Left lung (tissue), 10 donors: ENCODE data around the gene PTGIS. TPM values are rescaled to one million over a fixed set of nuclear protein-coding genes. Genes with fewer than 3 reads are reported as not detected.

Experiments
- ATAC-seq: fragments of 200-7000 bp; cut with Tn5 transposase; one replicate; pipeline ENCODE4 v1.9.1; 2020; ENCODE audit warnings: moderate library complexity
- DNase-seq, 4 donors: peaks; one replicate each; pipeline ENCODE4 v3.0.0-alpha.2; 2013 to 2020
- H3K27ac ChIP-seq, 2 donors: fragments of 200-600 bp; sonication (generic) in 1 of 2; one replicate each; pipeline versions ENCODE4 v1.5.0 to v1.8.0; 2020 to 2021
- H3K27me3 ChIP-seq, 2 donors: fragments of 200-600 bp; sonication (generic) in 1 of 2; one replicate each; pipeline versions ENCODE4 v1.5.0 to v1.8.0; 2020 to 2021
- H3K36me3 ChIP-seq, 2 donors: fragments of 200-600 bp; sonication (generic) in 1 of 2; one replicate each; pipeline versions ENCODE4 v1.5.0 to v1.8.0; 2020 to 2021
- H3K4me1 ChIP-seq, 2 donors: fragments of 200-600 bp; one replicate each; pipeline ENCODE4 v1.8.0; 2021
- H3K4me3 ChIP-seq, 2 donors: fragments of 200-600 bp; sonication (generic) in 1 of 2; one replicate each; pipeline versions ENCODE4 v1.5.0 to v1.8.0; 2020 to 2021; ENCODE audit warnings: mild to moderate bottlenecking in 1 of 2
- H3K9me3 ChIP-seq, 2 donors: fragments of 200-600 bp; sonication (generic) in 1 of 2; one replicate each; pipeline versions ENCODE4 v1.5.0 to v1.8.0; 2020 to 2021
- intact Hi-C, 2 donors: fragments of 100-400 bp; cut with DNase I; formaldehyde crosslinking; loops; one replicate each; pipeline versions ENCODE4 v1.11.2 to v1.14.2; 2022
- polyA plus RNA-seq, 6 donors: library from polyadenylated mRNA; unstranded; fragments of 120-200 nt; gene quantifications; one replicate each; pipeline ENCODE4 v1.2.1, GENCODE V29; 2013; ENCODE audit not compliant: insufficient read length in 6 of 6
- total RNA-seq, 2 donors: library from RNA; stranded (reverse); fragmentation: NEBNext Ultra II Directional; extraction: Animal tissue kit (Norgen Biotek cat#: 25700); gene quantifications; one replicate each; pipeline ENCODE4 v1.2.1, GENCODE V29; 2021
- TF ChIP-seq, protein P1 (sequence below), 2 donors: fragments of 200-600 bp; sonication (generic) in 1 of 2; IDR thresholded peaks; one replicate each; pipeline versions ENCODE4 v1.5.0 to v1.8.0; 2021; ENCODE audit warnings: antibody characterized with exemption in 2 of 2
- donor health status: DM: no; HTN: yes; CAD: no.
- donor health status: DM: no; HTN: no; CAD: no.

Gene PTGIS
- total and polyA plus RNA-seq, 8 donors: 6.2 to 46.0 (median 7.0) TPM

DNA sequence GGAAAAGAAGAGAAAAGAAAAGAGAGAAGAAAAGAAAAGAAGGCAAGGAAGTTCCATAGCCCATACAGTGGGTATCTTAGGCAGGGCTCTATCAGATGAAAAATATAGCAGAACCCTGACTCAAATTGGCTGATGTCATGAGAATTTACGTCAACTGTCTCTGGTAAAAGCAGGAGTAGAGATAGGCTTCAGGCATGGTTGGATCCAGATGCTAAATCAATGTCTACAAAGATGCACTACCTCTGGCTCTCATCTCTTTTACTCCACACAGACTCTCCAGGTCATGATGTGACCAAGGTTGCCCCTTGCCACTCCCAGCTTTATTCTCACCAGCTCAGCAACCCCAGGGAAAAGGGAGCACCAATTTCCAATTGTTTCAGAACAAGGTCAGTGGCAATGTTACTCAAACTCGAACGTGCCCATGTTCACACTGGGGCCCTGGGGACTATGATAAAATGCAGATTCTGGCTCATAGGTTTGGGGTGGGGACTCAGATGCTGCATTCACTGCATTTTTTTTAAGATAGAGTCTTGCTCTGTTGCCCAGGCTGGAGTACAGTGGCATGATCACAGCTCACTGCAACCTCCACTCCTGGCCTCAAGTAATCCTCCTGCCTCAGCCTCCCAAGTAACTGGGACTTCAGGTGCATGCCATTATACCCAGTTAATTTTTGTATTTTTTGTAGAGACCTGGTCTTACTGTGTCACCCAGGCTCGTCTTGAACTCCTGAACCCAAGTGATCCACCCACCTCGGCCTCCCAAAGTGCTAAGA is 33.4 kb upstream of the PTGIS start:
- H3K9me3 ChIP-seq: peaks cover 0 to 3% of the 10 kb centered on the region in 2 donors
- TF ChIP-seq, protein P1, sequence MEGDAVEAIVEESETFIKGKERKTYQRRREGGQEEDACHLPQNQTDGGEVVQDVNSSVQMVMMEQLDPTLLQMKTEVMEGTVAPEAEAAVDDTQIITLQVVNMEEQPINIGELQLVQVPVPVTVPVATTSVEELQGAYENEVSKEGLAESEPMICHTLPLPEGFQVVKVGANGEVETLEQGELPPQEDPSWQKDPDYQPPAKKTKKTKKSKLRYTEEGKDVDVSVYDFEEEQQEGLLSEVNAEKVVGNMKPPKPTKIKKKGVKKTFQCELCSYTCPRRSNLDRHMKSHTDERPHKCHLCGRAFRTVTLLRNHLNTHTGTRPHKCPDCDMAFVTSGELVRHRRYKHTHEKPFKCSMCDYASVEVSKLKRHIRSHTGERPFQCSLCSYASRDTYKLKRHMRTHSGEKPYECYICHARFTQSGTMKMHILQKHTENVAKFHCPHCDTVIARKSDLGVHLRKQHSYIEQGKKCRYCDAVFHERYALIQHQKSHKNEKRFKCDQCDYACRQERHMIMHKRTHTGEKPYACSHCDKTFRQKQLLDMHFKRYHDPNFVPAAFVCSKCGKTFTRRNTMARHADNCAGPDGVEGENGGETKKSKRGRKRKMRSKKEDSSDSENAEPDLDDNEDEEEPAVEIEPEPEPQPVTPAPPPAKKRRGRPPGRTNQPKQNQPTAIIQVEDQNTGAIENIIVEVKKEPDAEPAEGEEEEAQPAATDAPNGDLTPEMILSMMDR (IDR thresholded peaks at IDR 0.05): no peak
- no peak overlapping the region for H3K4me3 ChIP-seq
- H3K36me3 ChIP-seq: no peaks in the 10 kb centered on the region
- intact Hi-C loops: no loop called here
- ATAC-seq (no peak), DNase-seq (no peak)
- no peaks in the 10 kb centered on the region for H3K27me3 ChIP-seq
- peaks cover 0 to 5% of the 10 kb centered on the region in 2 donors for H3K4me1 ChIP-seq
- no peak overlapping the region for H3K27ac ChIP-seq

DNA sequence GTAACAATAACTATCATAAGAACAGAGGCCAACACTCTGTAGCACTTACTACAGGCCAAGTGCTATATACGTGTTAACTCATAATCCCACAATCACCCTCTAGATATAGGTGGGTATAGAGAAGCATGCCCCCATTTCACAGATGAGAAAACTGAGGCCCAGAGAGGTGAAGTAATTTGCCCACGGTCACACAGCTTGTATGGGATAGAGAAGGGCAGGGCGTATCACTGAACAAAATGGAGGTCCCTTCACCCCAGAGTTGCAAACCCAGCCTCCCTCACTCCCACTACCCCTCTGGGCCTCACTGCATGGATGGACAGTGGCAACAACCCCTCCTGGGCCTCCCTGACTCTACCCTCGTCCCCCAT is 31.8 kb upstream of the PTGIS start:
- no peaks in the 10 kb centered on the region for H3K27me3 ChIP-seq
- peaks cover 0 to 3% of the 10 kb centered on the region in 2 donors for H3K9me3 ChIP-seq
- no peak for DNase-seq
- intact Hi-C loops: no loop called here
- no peak overlapping the region for H3K4me3 ChIP-seq
- H3K36me3 ChIP-seq: no peaks in the 10 kb centered on the region
- TF ChIP-seq, protein P1 (IDR thresholded peaks at IDR 0.05): no peak
- no peak for ATAC-seq
- no peak overlapping the region for H3K27ac ChIP-seq
- H3K4me1 ChIP-seq: peaks cover 4 to 7% of the 10 kb centered on the region in 2 donors

DNA sequence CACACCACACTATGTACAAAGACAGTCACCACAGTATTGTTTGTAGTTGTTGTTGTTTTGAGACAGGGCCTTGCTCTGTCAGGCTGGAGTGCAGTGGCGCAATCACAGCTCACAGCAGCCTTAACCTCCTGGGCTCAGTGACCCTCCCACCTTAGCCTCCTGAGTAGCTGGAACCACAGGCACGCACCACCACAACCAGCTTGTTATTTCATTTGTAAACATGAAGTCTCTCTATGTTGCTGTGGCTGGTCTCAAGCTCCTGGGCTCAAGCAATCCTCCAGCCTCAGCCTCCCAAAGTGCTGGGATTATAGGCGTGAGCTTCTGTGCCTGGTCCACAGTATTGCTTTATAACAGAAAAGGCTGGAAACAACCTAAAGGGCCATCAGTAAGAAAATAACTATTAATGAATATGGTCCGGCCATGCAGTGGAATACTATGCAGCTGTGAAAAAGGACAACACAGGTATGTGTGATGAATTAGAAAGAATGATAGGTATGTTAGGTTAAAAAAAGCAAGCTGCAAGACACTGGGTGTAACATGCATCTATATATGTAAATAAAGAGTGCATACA is 30.0 kb upstream of the PTGIS start:
- intact Hi-C loops: no loop called here
- ATAC-seq: no peak
- no peak overlapping the region for H3K4me3 ChIP-seq
- no peaks in the 10 kb centered on the region for H3K36me3 ChIP-seq
- H3K4me1 ChIP-seq: peaks cover 0 to 17% of the 10 kb centered on the region in 2 donors
- no peak overlapping the region for H3K27ac ChIP-seq
- peaks cover 0 to 3% of the 10 kb centered on the region in 2 donors for H3K9me3 ChIP-seq
- DNase-seq: no peak
- H3K27me3 ChIP-seq: no peaks in the 10 kb centered on the region
- TF ChIP-seq, protein P1 (IDR thresholded peaks at IDR 0.05): no peak

DNA sequence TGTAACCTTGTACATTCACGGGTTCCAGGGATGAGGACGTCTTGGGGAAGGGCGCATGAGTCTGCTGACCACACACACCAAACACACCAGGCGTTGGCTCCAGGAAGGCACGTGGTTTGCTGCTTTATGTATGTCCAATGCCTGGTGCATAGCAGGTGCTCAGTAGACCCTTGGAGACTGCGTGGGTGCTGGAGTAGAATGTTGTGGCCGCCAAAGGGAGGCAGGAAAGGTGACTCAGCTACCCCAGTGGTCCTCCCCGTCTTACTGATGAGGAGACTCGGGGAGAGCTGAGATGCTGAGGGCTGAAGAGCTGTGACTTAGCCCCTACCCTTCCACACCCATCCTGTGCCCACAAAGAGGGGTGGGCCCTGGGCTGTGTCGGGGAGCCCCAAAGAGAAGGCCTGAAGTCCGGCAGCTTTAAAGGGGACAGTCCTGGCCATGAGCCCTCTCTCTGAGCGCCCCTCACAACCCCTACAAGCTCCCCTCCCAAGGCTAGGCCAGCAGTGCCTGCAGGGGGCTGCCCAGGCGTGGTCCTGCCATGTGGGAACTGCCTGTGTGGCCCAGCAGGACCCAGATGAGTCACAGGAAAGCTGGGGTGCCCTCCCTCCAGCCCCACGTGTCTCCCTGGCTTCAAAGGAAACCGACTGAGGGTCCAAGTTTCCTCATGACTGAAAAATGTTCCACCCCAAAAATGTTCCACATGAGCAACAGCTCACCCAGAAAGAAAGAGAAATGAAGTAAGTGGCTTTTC is 28.0 kb upstream of the PTGIS start:
- no peak for DNase-seq
- H3K27me3 ChIP-seq: no peaks in the 10 kb centered on the region
- intact Hi-C loops: no loop called here
- no peak overlapping the region for H3K4me3 ChIP-seq
- no peaks in the 10 kb centered on the region for H3K36me3 ChIP-seq
- ATAC-seq: peak; percentile 13
- TF ChIP-seq, protein P1 (IDR thresholded peaks at IDR 0.05): no peak
- peaks cover 0 to 3% of the 10 kb centered on the region in 2 donors for H3K9me3 ChIP-seq
- peaks cover 4 to 22% of the 10 kb centered on the region in 2 donors for H3K4me1 ChIP-seq
- H3K27ac ChIP-seq: peak overlapping the region; percentile 33 to 37

DNA sequence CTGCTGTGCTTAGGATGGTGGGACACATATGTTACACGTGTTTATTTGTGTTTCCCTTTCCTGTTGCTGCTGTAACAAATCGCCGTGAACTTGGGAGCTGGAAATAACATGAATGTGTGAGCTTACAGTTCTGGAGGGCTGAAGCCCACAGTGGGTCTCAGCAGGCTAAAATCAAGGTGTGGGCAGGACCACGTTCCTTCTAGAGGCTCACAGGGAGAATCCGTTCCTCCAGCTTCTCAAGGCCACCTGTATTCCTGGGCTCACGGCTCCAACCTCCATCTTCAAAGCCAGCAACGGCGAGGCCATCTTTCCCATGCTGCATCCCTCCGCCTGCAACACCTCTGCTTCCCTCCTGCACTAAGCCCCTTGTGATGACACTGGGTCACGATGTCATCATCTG is 27.4 kb upstream of the PTGIS start:
- DNase-seq (no peak), ATAC-seq (no peak)
- Histone ChIP-seq H3K9me3 (peaks cover 0 to 3% of the 10 kb centered on the region in 2 donors), H3K36me3 (no peaks in the 10 kb centered on the region), H3K4me3 (no peak overlapping the region), H3K27me3 (no peaks in the 10 kb centered on the region), H3K4me1 (peaks cover 4 to 24% of the 10 kb centered on the region in 2 donors), H3K27ac (no peak overlapping the region)
- intact Hi-C loops: no loop called here
- TF ChIP-seq, protein P1 (IDR thresholded peaks at IDR 0.05): no peak
